GM19035 (cell line): ENCODE results near the gene YTHDC2.

Experiments used
- ATAC-seq: cut with Tn5 transposase; IDR thresholded peaks from one replicate; pipeline ENCODE4 v1.9.1; 2021; ENCODE audit not compliant: unreplicated experiment

YTHDC2 gene

GRCh38 chr5:113513384-113514288, at the start of gene YTHDC2:
Gene YTHDC2, plus strand, starts transcription at chr5:113513694. Its CDS starts 202 bp downstream, at chr5:113513896.
- ATAC-seq = peak; percentile 98

- ATAC-seq = no peak
Observed at GRCh38 chr5:113474100-113474728, 39.3 kb upstream of the YTHDC2 start.

- no peak for ATAC-seq
Observed at GRCh38 chr5:113478691-113479090, 34.8 kb upstream of the YTHDC2 start.

GRCh38 chr5:113480243-113480642, 33.3 kb upstream of the YTHDC2 start:
- no peak for ATAC-seq

- ATAC-seq = no peak
Observed at GRCh38 chr5:113487416-113487780, 26.1 kb upstream of the YTHDC2 start.

- ATAC-seq = peak; percentile 41
Observed at GRCh38 chr5:113487781-113488644, 25.5 kb upstream of the YTHDC2 start, which contains the start of gene MCC. Gene MCC, minus strand, starts transcription at chr5:113488453.

GRCh38 chr5:113488645-113489184, 24.8 kb upstream of the YTHDC2 start:
- ATAC-seq = no peak

GRCh38 chr5:113489299-113489698, 24.2 kb upstream of the YTHDC2 start:
- ATAC-seq = peak; percentile 47

GRCh38 chr5:113490317-113490716, 23.2 kb upstream of the YTHDC2 start:
- no peak for ATAC-seq

- ATAC-seq = no peak
Observed at GRCh38 chr5:113491022-113491421, 22.5 kb upstream of the YTHDC2 start.

- ATAC-seq = no peak
Observed at GRCh38 chr5:113493446-113493845, 20.0 kb upstream of the YTHDC2 start.

GRCh38 chr5:113495422-113495841, 18.1 kb upstream of the YTHDC2 start:
- no peak for ATAC-seq

- ATAC-seq = no peak
Observed at GRCh38 chr5:113502073-113502472, 11.4 kb upstream of the YTHDC2 start.

- no peak for ATAC-seq
Observed at GRCh38 chr5:113503146-113503545, 10.3 kb upstream of the YTHDC2 start.

- no peak for ATAC-seq
Observed at GRCh38 chr5:113505181-113505580, 8.3 kb upstream of the YTHDC2 start.

GRCh38 chr5:113507601-113508000, 5.9 kb upstream of the YTHDC2 start:
- no peak for ATAC-seq

- no peak for ATAC-seq
Observed at GRCh38 chr5:113508756-113509155, 4.7 kb upstream of the YTHDC2 start.

- no peak for ATAC-seq
Observed at GRCh38 chr5:113510836-113511451, 2.5 kb upstream of the YTHDC2 start.

- no peak for ATAC-seq
Observed at GRCh38 chr5:113512341-113512740, 1.2 kb upstream of the YTHDC2 start.

GRCh38 chr5:113514289-113514635, 768 bp downstream of the YTHDC2 start:
- ATAC-seq = peak; percentile 0

- ATAC-seq = no peak
Observed at GRCh38 chr5:113518884-113519283, 5.4 kb downstream of the YTHDC2 start.
